Sigmoid colon (tissue), 7 donors: ENCODE data around the gene JAZF1. TPM values are rescaled to one million over a fixed set of nuclear protein-coding genes. Genes with fewer than 3 reads are reported as not detected.

Source experiments
- DNase-seq: peaks from one replicate; pipeline ENCODE4 v3.0.0-alpha.2; 2019
- H3K27ac ChIP-seq, 4 donors: fragments of 200-600 bp; sonication (generic); one replicate each; pipeline ENCODE4 v1.5.1; 2016 to 2019; ENCODE audit warnings: mild to moderate bottlenecking in 1 of 4
- H3K27me3 ChIP-seq, 3 donors: fragments of 200-600 bp; sonication (generic); one replicate each; pipeline ENCODE4 v1.5.1; 2019; ENCODE audit warnings: mild to moderate bottlenecking in 1 of 3
- H3K36me3 ChIP-seq, 4 donors: fragments of 200-600 bp; sonication (generic); one replicate each; pipeline ENCODE4 v1.5.1; 2016 to 2019
- H3K4me1 ChIP-seq, 4 donors: fragments of 200-600 bp; sonication (generic); one replicate each; pipeline ENCODE4 v1.5.1; 2017 to 2019
- H3K4me3 ChIP-seq, 4 donors: fragments of 200-600 bp; sonication (generic); one replicate each; pipeline ENCODE4 v1.5.1; 2017 to 2019; ENCODE audit warnings: mild to moderate bottlenecking in 2 of 4, moderate library complexity in 1 of 4
- H3K9me3 ChIP-seq, 4 donors: fragments of 200-600 bp in 3 of 4; sonication (generic) in 3 of 4; one replicate each; pipeline versions ENCODE4 v1.5.1 to v1.6.1; 2013 to 2019
- CTCF ChIP-seq, 4 experiments: fragments of 450-650 bp in 3 of 4; fragments of 200-600 bp in 1 of 4; IDR thresholded peaks; one replicate each; pipeline ENCODE4 v1.5.1; 2016 to 2019; ENCODE audit warnings: antibody characterized with exemption in 4 of 4, mild to moderate bottlenecking in 3 of 4, moderate library complexity in 2 of 4
- EP300 ChIP-seq, 4 donors: sonication (generic); formaldehyde crosslinking; IDR thresholded peaks; one replicate each; pipeline ENCODE4 v1.6.1; 2017; ENCODE audit warnings: antibody characterized with exemption in 4 of 4
- POLR2A ChIP-seq, 2 donors: fragments of 450-650 bp; IDR thresholded peaks; one replicate each; pipeline ENCODE4 v1.6.1; 2016; ENCODE audit warnings: antibody characterized with exemption in 2 of 2, mild to moderate bottlenecking in 2 of 2, moderate library complexity in 2 of 2
- POLR2AphosphoS5 ChIP-seq, 4 donors: sonication (generic); formaldehyde crosslinking; IDR thresholded peaks; one replicate each; pipeline ENCODE4 v1.6.1; 2017; ENCODE audit warnings: antibody characterized with exemption in 4 of 4
- WGBS, 2 donors: extraction: QIAGEN DNeasy Blood & Tissue Kit; methylation state at CpG; one replicate each; pipeline ENCODE4 v1.1.7; 2013; 5-methylcytosine and 5-hydroxymethylcytosine counted together
- intact Hi-C: fragments of 100-400 bp; cut with DNase I; formaldehyde crosslinking; loops from one replicate; pipeline ENCODE4 v1.15.1; 2023
- polyA plus RNA-seq, 3 donors: library from polyadenylated mRNA; stranded (reverse); fragments of 200-250 nt; gene quantifications; one replicate each; pipeline ENCODE4 v1.2.3, GENCODE V29; 2013
- total RNA-seq, 4 donors: library from RNA; depleted of rRNA; stranded (reverse); fragments of >200 nt; gene quantifications; one replicate each; pipeline ENCODE4 v1.1.0, GENCODE V29; 2016
- donor health status: healthy with polysubstance abuse.
- donor health status: Bipolar disorder and iron deficiency.
- donor health status: healthy.

The JAZF1 gene
- total and polyA plus RNA-seq, 7 donors = 4.2 to 59.6 (median 46.4) TPM

GRCh38 chr7:28054531-28055160 is 125.9 kb downstream of the JAZF1 start:
- intact Hi-C loops = no loop called here
- 63 to 87% methylated on average over 10 of the region's 10 CpGs for WGBS, 2 donors
- Histone ChIP-seq H3K4me1 (peaks cover 0 to 37% (median 20%) of the 10 kb centered on the region in 4 donors), H3K36me3 (no peaks in the 10 kb centered on the region), H3K4me3 (no peak overlapping the region), H3K27ac (peak overlapping the region in 3 of 4 donors; percentile 33 to 60 (median 34)), H3K9me3 (no peaks in the 10 kb centered on the region), H3K27me3 (no peaks in the 10 kb centered on the region)
- DNase-seq = no peak
- TF ChIP-seq CTCF (IDR thresholded peaks at IDR 0.05) = no peak
- TF ChIP-seq POLR2AphosphoS5 (IDR thresholded peaks at IDR 0.05) = peak in 3 of 4 donors; percentile 27 to 69 (median 47)

- Histone ChIP-seq H3K4me3 (no peak overlapping the region), H3K27ac (no peak overlapping the region), H3K9me3 (no peaks in the 10 kb centered on the region), H3K27me3 (no peaks in the 10 kb centered on the region), H3K4me1 (peaks cover 0 to 37% (median 20%) of the 10 kb centered on the region in 4 donors), H3K36me3 (no peaks in the 10 kb centered on the region)
- TF ChIP-seq CTCF (IDR thresholded peaks at IDR 0.05) (no peak), POLR2AphosphoS5 (IDR thresholded peaks at IDR 0.05) (no peak), POLR2A (IDR thresholded peaks at IDR 0.05) (no peak), EP300 (IDR thresholded peaks at IDR 0.05) (no peak)
- 82 to 90% methylated on average over 3 of the region's 3 CpGs for WGBS, 2 donors
- DNase-seq = no peak
- intact Hi-C loops = no loop called here
These were observed 127.7 kb downstream of the JAZF1 start for GRCh38 chr7:28052933-28053332.

- intact Hi-C loops = no loop called here
- H3K27me3 ChIP-seq = no peaks in the 10 kb centered on the region
- 93 to 96% methylated on average over 2 of the region's 2 CpGs for WGBS, 2 donors
- no peak overlapping the region for H3K4me3 ChIP-seq
- peaks cover 0 to 13% (median 5%) of the 10 kb centered on the region in 4 donors for H3K4me1 ChIP-seq
- no peak overlapping the region for H3K27ac ChIP-seq
- H3K9me3 ChIP-seq = no peaks in the 10 kb centered on the region
- DNase-seq = no peak
- H3K36me3 ChIP-seq = no peaks in the 10 kb centered on the region
- TF ChIP-seq EP300 (IDR thresholded peaks at IDR 0.05) (no peak), CTCF (IDR thresholded peaks at IDR 0.05) (no peak), POLR2AphosphoS5 (IDR thresholded peaks at IDR 0.05) (no peak), POLR2A (IDR thresholded peaks at IDR 0.05) (no peak)
These were observed 131.9 kb downstream of the JAZF1 start for GRCh38 chr7:28048694-28049093.

- Histone ChIP-seq H3K36me3 (no peaks in the 10 kb centered on the region), H3K27ac (no peak overlapping the region), H3K9me3 (no peaks in the 10 kb centered on the region), H3K27me3 (no peaks in the 10 kb centered on the region), H3K4me1 (peaks cover 0 to 12% (median 7%) of the 10 kb centered on the region in 4 donors), H3K4me3 (no peak overlapping the region)
- DNase-seq = no peak
- TF ChIP-seq CTCF (IDR thresholded peaks at IDR 0.05) (no peak), EP300 (IDR thresholded peaks at IDR 0.05) (no peak), POLR2A (IDR thresholded peaks at IDR 0.05) (no peak), POLR2AphosphoS5 (IDR thresholded peaks at IDR 0.05) (no peak)
- intact Hi-C loops = no loop called here
- WGBS, 2 donors = 94% methylated on average over 2 of the region's 2 CpGs
These were observed 134.6 kb downstream of the JAZF1 start for GRCh38 chr7:28046035-28046434.

GRCh38 chr7:28045592-28045991 is 135.0 kb downstream of the JAZF1 start:
- WGBS, 2 donors = 89 to 94% methylated on average over 4 of the region's 4 CpGs
- intact Hi-C loops = no loop called here
- Histone ChIP-seq H3K27me3 (no peaks in the 10 kb centered on the region), H3K27ac (no peak overlapping the region), H3K4me1 (peaks cover 0 to 16% (median 11%) of the 10 kb centered on the region in 4 donors), H3K4me3 (no peak overlapping the region), H3K9me3 (no peaks in the 10 kb centered on the region), H3K36me3 (no peaks in the 10 kb centered on the region)
- DNase-seq = no peak
- no peak for TF ChIP-seq CTCF (IDR thresholded peaks at IDR 0.05)
- TF ChIP-seq POLR2A (IDR thresholded peaks at IDR 0.05) = no peak
- TF ChIP-seq EP300 (IDR thresholded peaks at IDR 0.05) = no peak
- TF ChIP-seq POLR2AphosphoS5 (IDR thresholded peaks at IDR 0.05) = no peak
